KOPT-K1 (cell line): Measurements from ENCODE around the gene MAMDC2.

ENCODE experiments used
- H3K27ac ChIP-seq: fragments of 200-600 bp; sonication (generic); 2 replicates; pipeline ENCODE4 v1.5.1; 2016; ENCODE audit warnings: antibody characterized with exemption, mild to moderate bottlenecking, low read depth, low read length; ENCODE audit not compliant: poor library complexity, severe bottlenecking
- H3K36me3 ChIP-seq: fragments of 200-600 bp; sonication (generic); 2 replicates; pipeline ENCODE4 v1.5.1; 2017; ENCODE audit warnings: antibody characterized with exemption, mild to moderate bottlenecking, low read length, moderate library complexity; ENCODE audit not compliant: insufficient read depth
- H3K9me3 ChIP-seq: fragments of 200-600 bp; sonication (generic); 2 replicates; pipeline ENCODE4 v1.5.1; 2017; ENCODE audit warnings: antibody characterized with exemption, low read length, mild to moderate bottlenecking; ENCODE audit not compliant: insufficient read depth, poor library complexity, severe bottlenecking

Gene MAMDC2

GRCh38 chr9:70120834-70121510 is 77.3 kb downstream of the MAMDC2 start:
- Histone ChIP-seq H3K36me3 (no peaks in the 10 kb centered on the region), H3K9me3 (no peaks in the 10 kb centered on the region), H3K27ac (no peak overlapping the region)

DNA sequence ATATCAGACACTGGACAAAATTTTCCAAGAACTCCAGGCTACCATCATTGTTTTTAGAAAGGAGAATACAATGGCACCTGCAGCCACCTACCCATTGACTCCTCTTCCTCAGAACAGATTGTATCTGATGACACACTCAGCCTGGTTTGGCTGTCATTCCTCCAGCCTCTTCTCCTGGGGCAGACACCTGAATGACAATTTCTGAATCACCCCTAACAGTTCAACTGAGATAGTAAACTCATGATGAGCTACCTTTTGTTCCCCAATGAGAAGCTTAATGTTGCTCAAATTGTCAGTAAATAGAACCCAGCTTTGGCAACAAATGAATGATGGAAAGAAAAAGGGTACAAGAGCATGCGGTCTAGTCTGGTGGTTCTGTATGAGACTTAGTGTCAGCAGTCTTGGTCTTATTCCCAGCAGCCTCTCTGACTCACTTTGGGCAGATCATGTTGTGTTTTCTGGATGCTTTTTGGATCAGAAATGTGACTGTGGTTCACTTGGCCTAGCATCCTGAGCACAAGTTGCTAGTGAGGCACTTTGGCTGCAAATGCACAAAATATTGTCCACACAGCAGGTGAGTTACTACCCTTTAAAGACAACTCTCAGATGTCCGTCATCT is 78.3 kb downstream of the MAMDC2 start:
- Histone ChIP-seq H3K27ac (no peak overlapping the region), H3K36me3 (no peaks in the 10 kb centered on the region), H3K9me3 (no peaks in the 10 kb centered on the region)

DNA sequence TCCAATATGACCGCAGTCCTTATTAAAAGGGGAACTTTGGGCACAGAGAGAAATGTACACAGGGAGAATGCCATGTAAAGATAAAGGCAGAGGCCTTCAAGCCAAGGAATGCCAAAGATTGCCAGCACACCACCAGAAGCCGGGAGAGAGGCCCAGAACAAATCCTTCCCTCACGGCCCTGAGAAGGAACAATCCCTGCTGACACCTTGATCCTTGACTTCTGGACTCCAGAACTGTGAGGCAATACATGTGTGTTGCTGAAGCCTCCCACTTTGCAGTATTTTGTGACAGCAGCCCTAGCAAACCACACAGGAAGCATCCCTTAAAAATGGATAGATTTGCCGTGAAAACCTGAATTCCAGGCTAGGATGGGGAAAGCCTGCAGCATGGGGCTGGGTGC is 80.0 kb downstream of the MAMDC2 start:
- no peak overlapping the region for H3K27ac ChIP-seq
- H3K9me3 ChIP-seq: no peaks in the 10 kb centered on the region
- no peaks in the 10 kb centered on the region for H3K36me3 ChIP-seq

GRCh38 chr9:70125621-70126263 is 82.1 kb downstream of the MAMDC2 start:
- Histone ChIP-seq H3K36me3 (no peaks in the 10 kb centered on the region), H3K27ac (no peak overlapping the region), H3K9me3 (no peaks in the 10 kb centered on the region)

GRCh38 chr9:70127036-70127435 is 83.4 kb downstream of the MAMDC2 start:
- Histone ChIP-seq H3K36me3 (no peaks in the 10 kb centered on the region), H3K9me3 (no peaks in the 10 kb centered on the region), H3K27ac (no peak overlapping the region)

GRCh38 chr9:70127540-70128416 is 84.1 kb downstream of the MAMDC2 start:
- H3K27ac ChIP-seq: no peak overlapping the region
- no peaks in the 10 kb centered on the region for H3K9me3 ChIP-seq

DNA sequence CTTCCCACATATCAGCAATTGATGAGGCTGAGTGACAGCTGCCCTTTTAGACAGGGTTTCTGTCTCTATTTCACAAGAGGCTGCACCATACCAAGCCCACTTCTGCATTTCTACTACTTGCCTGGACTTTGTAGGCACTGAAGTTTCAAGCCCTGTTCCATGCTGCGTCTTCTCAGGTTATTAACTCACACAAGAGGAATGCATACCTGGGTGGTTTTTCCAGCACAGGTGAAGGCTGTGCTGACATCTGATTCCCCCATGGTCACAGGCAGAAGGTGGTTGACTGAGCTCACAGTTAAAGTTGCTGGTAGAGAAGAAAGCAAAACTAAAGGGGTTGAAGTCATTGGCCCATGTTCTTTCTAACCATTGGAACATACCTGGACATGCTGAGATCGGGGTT is 86.6 kb downstream of the MAMDC2 start:
- Histone ChIP-seq H3K36me3 (no peaks in the 10 kb centered on the region), H3K27ac (no peak overlapping the region), H3K9me3 (no peaks in the 10 kb centered on the region)

More at GRCh38 chr9:70127540-70128416, 84.1 kb downstream of the MAMDC2 start:
- H3K36me3 ChIP-seq: no peaks in the 10 kb centered on the region

DNA sequence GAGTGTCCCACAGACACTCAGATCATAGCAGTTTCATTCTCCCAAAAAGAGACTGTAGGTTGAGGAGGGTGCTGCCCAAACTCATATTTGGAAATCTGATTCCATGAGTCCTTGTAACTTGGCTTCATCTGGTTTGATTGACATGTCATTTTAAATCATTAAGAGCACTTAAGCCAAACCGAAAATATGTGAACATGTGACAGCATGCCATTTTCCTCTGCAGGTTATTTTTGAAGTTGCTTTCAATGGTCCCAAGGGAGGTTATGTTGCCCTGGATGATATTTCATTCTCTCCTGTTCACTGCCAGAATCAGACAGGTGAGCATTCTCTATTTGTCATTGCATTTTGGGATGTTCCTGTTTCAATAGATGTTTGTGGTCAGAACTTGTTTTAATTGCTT is 87.6 kb downstream of the MAMDC2 start:
- H3K36me3 ChIP-seq: no peaks in the 10 kb centered on the region
- H3K27ac ChIP-seq: no peak overlapping the region
- no peaks in the 10 kb centered on the region for H3K9me3 ChIP-seq

GRCh38 chr9:70133253-70134208 is 89.9 kb downstream of the MAMDC2 start:
- Histone ChIP-seq H3K36me3 (no peaks in the 10 kb centered on the region), H3K9me3 (no peaks in the 10 kb centered on the region), H3K27ac (no peak overlapping the region)

- Histone ChIP-seq H3K36me3 (no peaks in the 10 kb centered on the region), H3K27ac (no peak overlapping the region), H3K9me3 (no peaks in the 10 kb centered on the region)
Measured at GRCh38 chr9:70134360-70134759, 90.7 kb downstream of the MAMDC2 start.

DNA sequence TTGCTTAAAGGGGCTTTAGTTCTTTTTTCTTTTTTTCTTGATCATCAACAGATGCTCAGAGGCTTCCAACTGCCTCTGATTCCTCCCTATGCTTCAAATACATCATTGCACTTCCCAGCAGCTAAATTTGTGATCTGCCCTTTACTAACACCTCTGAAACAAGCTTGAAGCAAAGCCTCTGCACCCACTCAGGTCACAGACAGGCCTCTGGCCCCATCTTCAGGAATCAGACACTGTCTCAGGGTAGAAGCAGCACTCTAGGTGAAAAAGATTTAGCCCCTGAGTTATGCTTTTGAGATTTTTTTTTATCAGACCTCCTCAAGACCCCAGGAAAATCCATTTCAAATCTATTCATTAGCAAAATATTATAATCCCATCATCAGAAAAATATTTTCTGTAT is 91.5 kb downstream of the MAMDC2 start:
- Histone ChIP-seq H3K36me3 (no peaks in the 10 kb centered on the region), H3K9me3 (no peaks in the 10 kb centered on the region), H3K27ac (no peak overlapping the region)

- no peak overlapping the region for H3K27ac ChIP-seq
- no peaks in the 10 kb centered on the region for H3K36me3 ChIP-seq
Measured at GRCh38 chr9:70136632-70137031, 93.0 kb downstream of the MAMDC2 start.

GRCh38 chr9:70137577-70137976 is 93.9 kb downstream of the MAMDC2 start:
- Histone ChIP-seq H3K36me3 (no peaks in the 10 kb centered on the region), H3K27ac (no peak overlapping the region)

More at GRCh38 chr9:70136632-70137031, 93.0 kb downstream of the MAMDC2 start:
- H3K9me3 ChIP-seq: no peaks in the 10 kb centered on the region

GRCh38 chr9:70142101-70142500 is 98.5 kb downstream of the MAMDC2 start:
- Histone ChIP-seq H3K9me3 (no peaks in the 10 kb centered on the region), H3K27ac (no peak overlapping the region), H3K36me3 (no peaks in the 10 kb centered on the region)

More at GRCh38 chr9:70137577-70137976, 93.9 kb downstream of the MAMDC2 start:
- no peaks in the 10 kb centered on the region for H3K9me3 ChIP-seq
